ENCODE data around the gene ITFG1.
A peak's percentile ranks its signal among the peaks of the same experiment; 100 is the strongest.
"Not testable (repeated sequence)": the region's sequence is repeated elsewhere in the genome, so short reads cannot be mapped to it uniquely, and the experiment has no call there.

The ITFG1 gene

GRCh38 chr16:47143677-47144558 lies 316.9 kb downstream of the ITFG1 start, which contains the start of gene NETO2:
NETO2 (minus strand) TSS chr16:47143945; CDS start chr16:47143612, 333 bp downstream.
- peak; percentile 63 for DNase-seq

- peak; percentile 48 for DNase-seq
These were observed 317.8 kb downstream of the ITFG1 start for GRCh38 chr16:47142821-47143676.

GRCh38 chr16:47142486-47142820 lies 318.4 kb downstream of the ITFG1 start:
- DNase-seq = no peak

GRCh38 chr16:47141773-47142485 lies 318.9 kb downstream of the ITFG1 start:
- peak; percentile 71 for DNase-seq

GRCh38 chr16:47140686-47141085 lies 320.2 kb downstream of the ITFG1 start:
- no peak for DNase-seq

GRCh38 chr16:47139561-47140185 lies 321.2 kb downstream of the ITFG1 start:
- no peak for DNase-seq

GRCh38 chr16:47137925-47138324 lies 322.9 kb downstream of the ITFG1 start:
- DNase-seq = not testable (repeated sequence)

- DNase-seq = no peak
These were observed 324.6 kb downstream of the ITFG1 start for GRCh38 chr16:47136099-47136842.

- no peak for DNase-seq
These were observed 326.3 kb downstream of the ITFG1 start for GRCh38 chr16:47134550-47134949.

GRCh38 chr16:47132308-47132707 lies 328.6 kb downstream of the ITFG1 start:
- no peak for DNase-seq

GRCh38 chr16:47129755-47130435 lies 331.0 kb downstream of the ITFG1 start:
- DNase-seq = no peak

GRCh38 chr16:47127541-47127940 lies 333.3 kb downstream of the ITFG1 start:
- DNase-seq = no peak

- no peak for DNase-seq
These were observed 335.1 kb downstream of the ITFG1 start for GRCh38 chr16:47125757-47126156.

- DNase-seq = no peak
These were observed 347.7 kb downstream of the ITFG1 start for GRCh38 chr16:47113130-47113529.

GRCh38 chr16:47110939-47111338 lies 349.9 kb downstream of the ITFG1 start:
- DNase-seq = no peak

GRCh38 chr16:47109361-47109760 lies 351.5 kb downstream of the ITFG1 start:
- no peak for DNase-seq
